Right atrium auricular region (tissue), 2 donors: Measurements from ENCODE around the gene KIF5C. TPM values are rescaled to one million over a fixed set of nuclear protein-coding genes. Genes with fewer than 3 reads are reported as not detected.

Experiments
- DNase-seq: peaks from one replicate; pipeline ENCODE4 v3.0.0-alpha.2; 2019; ENCODE audit warnings: low spot score
- H3K27ac ChIP-seq, 2 donors: fragments of 200-600 bp; sonication (generic); 1 replicate in 1 of 2; 2 replicates in 1 of 2; pipeline ENCODE4 v1.5.1; 2016 to 2019
- H3K27me3 ChIP-seq, 2 donors: fragments of 200-600 bp; sonication (generic); one replicate each; pipeline versions ENCODE4 v1.5.1 to v1.6.0; 2017 to 2019
- H3K36me3 ChIP-seq: fragments of 200-600 bp; sonication (generic); one replicate; pipeline ENCODE4 v1.5.1; 2016
- H3K4me1 ChIP-seq, 2 donors: fragments of 200-600 bp; sonication (generic); one replicate each; pipeline versions ENCODE4 v1.5.1 to v1.6.0; 2017 to 2019
- H3K4me3 ChIP-seq, 2 donors: fragments of 200-600 bp; sonication (generic); 1 replicate in 1 of 2; 2 replicates in 1 of 2; pipeline ENCODE4 v1.5.1; 2017 to 2019; ENCODE audit warnings: mild to moderate bottlenecking in 1 of 2, moderate library complexity in 1 of 2
- H3K9me3 ChIP-seq, 2 donors: fragments of 200-600 bp; sonication (generic); one replicate each; pipeline ENCODE4 v1.5.1; 2019
- CTCF ChIP-seq, 2 donors: fragments of 200-600 bp; sonication (generic); IDR thresholded peaks; one replicate each; pipeline ENCODE4 v1.5.1; 2019; ENCODE audit warnings: antibody characterized with exemption in 2 of 2
- total RNA-seq, 2 donors: library from RNA; depleted of rRNA; stranded (reverse); fragments of >200 nt; gene quantifications; one replicate each; pipeline ENCODE4 v1.1.0, GENCODE V29; 2016

The KIF5C gene
- total RNA-seq, 2 donors from 2014 or later = 1.6 to 2.2 TPM

- no peaks in the 10 kb centered on the region for H3K27me3 ChIP-seq
- TF ChIP-seq CTCF (IDR thresholded peaks at IDR 0.05) = no peak
- no peak for DNase-seq
These were observed 161.7 kb downstream of the KIF5C start for GRCh38 chr2:149036507-149037293.

GRCh38 chr2:149037851-149038250 lies 162.8 kb downstream of the KIF5C start:
- no peak overlapping the region for H3K27ac ChIP-seq

More at GRCh38 chr2:149036507-149037293, 161.7 kb downstream of the KIF5C start:
- H3K27ac ChIP-seq = no peak overlapping the region
- H3K36me3 ChIP-seq = no peaks in the 10 kb centered on the region
- no peaks in the 10 kb centered on the region for H3K4me1 ChIP-seq
- no peak overlapping the region for H3K4me3 ChIP-seq
- no peaks in the 10 kb centered on the region for H3K9me3 ChIP-seq

GRCh38 chr2:149038442-149039212 lies 163.6 kb downstream of the KIF5C start, which contains the start of gene LYPD6B:
LYPD6B (plus strand) TSS chr2:149038699; CDS start chr2:149130949, 92,250 bp downstream.
- H3K4me3 ChIP-seq = peak within 1 kb of the TSS in 1 of 2 donors; percentile 39
- no peaks in the 10 kb centered on the region for H3K9me3 ChIP-seq
- no peaks in the 10 kb centered on the region for H3K4me1 ChIP-seq
- no peak within 1 kb of the TSS for H3K27ac ChIP-seq
- no peak for DNase-seq
- no peak for TF ChIP-seq CTCF (IDR thresholded peaks at IDR 0.05)
- no peaks in the 10 kb centered on the region for H3K36me3 ChIP-seq
- no peaks in the 10 kb centered on the region for H3K27me3 ChIP-seq

More at GRCh38 chr2:149037851-149038250, 162.8 kb downstream of the KIF5C start:
- Histone ChIP-seq H3K36me3 (no peaks in the 10 kb centered on the region), H3K4me1 (no peaks in the 10 kb centered on the region), H3K9me3 (no peaks in the 10 kb centered on the region), H3K27me3 (no peaks in the 10 kb centered on the region), H3K4me3 (no peak overlapping the region)
- TF ChIP-seq CTCF (IDR thresholded peaks at IDR 0.05) = no peak
- no peak for DNase-seq

- no peak for TF ChIP-seq CTCF (IDR thresholded peaks at IDR 0.05)
- no peak for DNase-seq
- H3K4me3 ChIP-seq = peak overlapping the region in 1 of 2 donors; percentile 39
- H3K4me1 ChIP-seq = no peaks in the 10 kb centered on the region
- no peaks in the 10 kb centered on the region for H3K27me3 ChIP-seq
- no peak overlapping the region for H3K27ac ChIP-seq
- H3K36me3 ChIP-seq = no peaks in the 10 kb centered on the region
- no peaks in the 10 kb centered on the region for H3K9me3 ChIP-seq
These were observed 164.2 kb downstream of the KIF5C start for GRCh38 chr2:149039213-149039724.

GRCh38 chr2:149040451-149040850 lies 165.4 kb downstream of the KIF5C start:
- TF ChIP-seq CTCF (IDR thresholded peaks at IDR 0.05) = peak in 1 of 2 donors; percentile 20
- H3K36me3 ChIP-seq = no peaks in the 10 kb centered on the region
- H3K4me1 ChIP-seq = no peaks in the 10 kb centered on the region
- no peak overlapping the region for H3K4me3 ChIP-seq
- H3K27me3 ChIP-seq = no peaks in the 10 kb centered on the region
- no peak overlapping the region for H3K27ac ChIP-seq
- peaks cover 0 to 6% of the 10 kb centered on the region in 2 donors for H3K9me3 ChIP-seq
- no peak for DNase-seq
